Stomach (tissue), 9 donors: ENCODE data around the gene TNRC18. TPM values are rescaled to one million over a fixed set of nuclear protein-coding genes. Genes with fewer than 3 reads are reported as not detected.

Source experiments
- DNase-seq, 2 donors: peaks; one replicate each; pipeline versions ENCODE4 v3.0.0 to v3.0.0-alpha.2; 2013 to 2019
- H3K27ac ChIP-seq, 5 donors: fragments of 200-600 bp in 4 of 5; sonication (generic) in 4 of 5; one replicate each; pipeline ENCODE4 v1.5.1; 2013 to 2019; ENCODE audit warnings: mild to moderate bottlenecking in 1 of 5, moderate library complexity in 1 of 5
- H3K27me3 ChIP-seq, 3 donors: fragments of 200-600 bp; sonication (generic); one replicate each; pipeline ENCODE4 v1.5.1; 2017 to 2019; ENCODE audit warnings: mixed run types in 1 of 3
- H3K36me3 ChIP-seq, 4 donors: fragments of 200-600 bp; sonication (generic); 1 replicate in 3 of 4; 2 replicates in 1 of 4; pipeline ENCODE4 v1.5.1; 2016 to 2019
- H3K4me1 ChIP-seq, 4 donors: fragments of 200-600 bp; sonication (generic); one replicate each; pipeline ENCODE4 v1.5.1; 2016 to 2019
- H3K4me3 ChIP-seq, 4 donors: fragments of 200-600 bp; sonication (generic) in 3 of 4; one replicate each; pipeline ENCODE4 v1.5.1; 2016 to 2019; ENCODE audit warnings: mild to moderate bottlenecking in 1 of 4
- H3K9me3 ChIP-seq, 4 donors: fragments of 200-600 bp; sonication (generic); one replicate each; pipeline ENCODE4 v1.5.1; 2016 to 2019
- EP300 ChIP-seq: sonication (generic); formaldehyde crosslinking; IDR thresholded peaks from one replicate; pipeline ENCODE4 v1.6.1; 2017; ENCODE audit warnings: antibody characterized with exemption
- POLR2A ChIP-seq, 4 donors: fragments of 450-650 bp; IDR thresholded peaks; one replicate each; pipeline ENCODE4 v1.6.1; 2016; ENCODE audit warnings: antibody characterized with exemption in 4 of 4, control low read depth in 2 of 4, mild to moderate bottlenecking in 1 of 4, moderate library complexity in 1 of 4
- POLR2AphosphoS5 ChIP-seq, 3 donors: sonication (generic); formaldehyde crosslinking; IDR thresholded peaks; one replicate each; pipeline ENCODE4 v1.6.1; 2016; ENCODE audit warnings: antibody characterized with exemption in 3 of 3
- WGBS, 5 donors: extraction: QIAGEN DNeasy Blood & Tissue Kit in 3 of 5; methylation state at CpG; one replicate each; pipeline versions ENCODE4 v1.1.5 to v1.1.7; 2013 to 2018; 5-methylcytosine and 5-hydroxymethylcytosine counted together
- intact Hi-C: fragments of 100-400 bp; cut with DNase I; formaldehyde crosslinking; loops from one replicate; pipeline ENCODE4 v1.15.1; 2023; ENCODE audit warnings: low total_unique reads
- polyA plus RNA-seq, 3 donors: library from polyadenylated mRNA; stranded (reverse); fragments of 200-250 nt; gene quantifications; one replicate each; pipeline ENCODE4 v1.2.3, GENCODE V29; 2013
- total RNA-seq, 5 donors: library from RNA; depleted of rRNA; stranded (reverse); fragments of >200 nt; gene quantifications; one replicate each; pipeline versions ENCODE4 v1.1.0 to v1.2.3, GENCODE V29; 2014 to 2016
- TF ChIP-seq, protein P1 (sequence below), 7 experiments: fragments of 450-650 bp in 4 of 7; fragments of 200-600 bp in 3 of 7; sonication (generic) in 3 of 7; IDR thresholded peaks; one replicate each; pipeline ENCODE4 v1.5.1; 2016 to 2019; ENCODE audit warnings: antibody characterized with exemption in 7 of 7, control low read depth in 2 of 7, mild to moderate bottlenecking in 1 of 7
- donor health status: healthy with polysubstance abuse.
- donor health status: Bipolar disorder and iron deficiency.
- donor health status: healthy.

TNRC18 gene
- total and polyA plus RNA-seq, 8 donors: 8.5 to 463 (median 81.8) TPM

DNA sequence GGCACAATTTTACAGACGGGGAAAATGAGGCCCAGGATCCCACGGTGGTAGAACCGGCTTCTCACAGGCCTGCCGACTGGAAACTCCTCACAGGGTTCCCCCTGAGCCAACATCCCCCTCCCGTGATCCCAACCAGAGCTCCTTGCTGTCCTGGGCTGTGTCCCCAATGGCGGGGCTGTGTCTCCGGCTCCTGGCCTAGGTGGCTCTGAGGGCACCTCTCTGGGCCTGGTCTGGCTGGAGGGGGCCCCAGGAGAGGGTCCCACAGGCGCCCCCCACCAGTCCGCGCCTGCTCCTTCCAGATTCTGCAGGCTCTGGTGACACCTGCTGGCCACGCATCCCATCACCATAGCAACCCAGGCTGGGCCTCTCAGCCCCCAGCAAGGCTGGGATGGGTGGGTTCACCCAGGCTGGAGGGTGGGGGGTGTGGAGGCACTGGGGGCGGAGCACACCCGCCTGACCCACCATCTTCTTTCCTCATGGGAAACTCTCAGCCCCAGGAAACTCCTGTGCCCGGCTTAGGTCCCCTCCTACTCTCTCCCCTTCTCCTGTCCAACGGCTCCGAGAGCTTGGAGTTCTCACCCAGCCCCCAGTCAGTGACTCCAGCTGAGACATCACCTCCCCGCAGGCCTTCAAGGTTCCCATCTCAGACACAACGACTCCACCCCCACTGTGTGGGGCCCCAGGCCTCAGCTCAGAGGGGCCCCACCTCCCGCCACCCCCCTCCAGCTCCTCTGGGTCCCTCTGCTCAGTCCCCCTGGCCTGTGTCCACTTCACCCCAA, 27.1 kb upstream of the TNRC18 start:
- H3K36me3 ChIP-seq: no peaks in the 10 kb centered on the region
- peak; percentile 55 to 89 for DNase-seq
- 9 to 25% (median 18%) methylated on average over 12 to 19 of the region's 19 CpGs for WGBS, 5 donors
- no peak overlapping the region for H3K4me3 ChIP-seq
- no peaks in the 10 kb centered on the region for H3K27me3 ChIP-seq
- H3K4me1 ChIP-seq: peaks cover 4 to 23% (median 20%) of the 10 kb centered on the region in 4 donors
- H3K9me3 ChIP-seq: no peaks in the 10 kb centered on the region
- no peak overlapping the region for H3K27ac ChIP-seq
- TF ChIP-seq EP300 (no peak), POLR2AphosphoS5 (IDR thresholded peaks at IDR 0.05) (no peak), POLR2A (IDR thresholded peaks at IDR 0.05) (no peak)
- TF ChIP-seq, protein P1, sequence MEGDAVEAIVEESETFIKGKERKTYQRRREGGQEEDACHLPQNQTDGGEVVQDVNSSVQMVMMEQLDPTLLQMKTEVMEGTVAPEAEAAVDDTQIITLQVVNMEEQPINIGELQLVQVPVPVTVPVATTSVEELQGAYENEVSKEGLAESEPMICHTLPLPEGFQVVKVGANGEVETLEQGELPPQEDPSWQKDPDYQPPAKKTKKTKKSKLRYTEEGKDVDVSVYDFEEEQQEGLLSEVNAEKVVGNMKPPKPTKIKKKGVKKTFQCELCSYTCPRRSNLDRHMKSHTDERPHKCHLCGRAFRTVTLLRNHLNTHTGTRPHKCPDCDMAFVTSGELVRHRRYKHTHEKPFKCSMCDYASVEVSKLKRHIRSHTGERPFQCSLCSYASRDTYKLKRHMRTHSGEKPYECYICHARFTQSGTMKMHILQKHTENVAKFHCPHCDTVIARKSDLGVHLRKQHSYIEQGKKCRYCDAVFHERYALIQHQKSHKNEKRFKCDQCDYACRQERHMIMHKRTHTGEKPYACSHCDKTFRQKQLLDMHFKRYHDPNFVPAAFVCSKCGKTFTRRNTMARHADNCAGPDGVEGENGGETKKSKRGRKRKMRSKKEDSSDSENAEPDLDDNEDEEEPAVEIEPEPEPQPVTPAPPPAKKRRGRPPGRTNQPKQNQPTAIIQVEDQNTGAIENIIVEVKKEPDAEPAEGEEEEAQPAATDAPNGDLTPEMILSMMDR (IDR thresholded peaks at IDR 0.05): peak in 5 of 7 experiments; percentile 36 to 82 (median 54)
- intact Hi-C loops: loop anchor here (10.0 kb wide), 1 partner anchor 86 kb away; no protein-coding TSS in a partner anchor

DNA sequence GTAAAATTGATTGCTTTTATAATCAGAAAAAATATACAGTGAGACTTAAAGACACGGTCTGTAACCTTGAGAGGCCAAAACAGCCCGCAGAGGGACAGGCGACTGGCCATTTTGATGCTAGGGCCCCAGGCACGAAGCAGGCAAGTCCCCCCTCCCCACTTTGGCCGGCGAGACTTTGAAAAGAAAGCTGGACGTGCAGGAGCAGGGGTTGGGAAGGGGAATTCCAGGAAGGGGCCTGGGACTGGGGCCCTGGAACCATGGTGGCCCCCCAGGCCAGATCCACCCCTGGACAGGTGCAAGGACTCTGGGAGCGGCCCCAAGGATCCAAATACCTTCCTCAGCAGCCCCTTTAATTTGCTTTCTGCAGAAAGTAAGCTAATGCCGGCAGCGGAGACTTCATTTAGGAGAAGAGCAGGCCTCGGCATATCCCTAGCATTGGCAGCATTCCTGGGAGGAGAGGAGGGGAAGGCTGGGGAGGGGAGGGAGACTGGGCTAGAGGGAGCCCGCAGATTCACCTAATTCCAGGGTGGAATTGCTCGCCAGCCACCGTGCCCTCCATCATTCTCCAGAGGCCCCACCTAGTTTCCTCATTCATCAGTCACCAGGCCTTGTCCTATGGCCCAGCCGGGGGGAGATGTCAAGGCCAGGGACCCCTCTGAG, 24.9 kb upstream of the TNRC18 start:
- peaks cover 4 to 23% (median 20%) of the 10 kb centered on the region in 4 donors for H3K4me1 ChIP-seq
- intact Hi-C loops: no loop called here
- WGBS, 5 donors: 65 to 80% (median 73%) methylated on average over 15 of the region's 15 CpGs
- no peak overlapping the region for H3K4me3 ChIP-seq
- peak in 1 of 2 donors; percentile 74 for DNase-seq
- no peak overlapping the region for H3K27ac ChIP-seq
- no peaks in the 10 kb centered on the region for H3K9me3 ChIP-seq
- H3K36me3 ChIP-seq: no peaks in the 10 kb centered on the region
- no peak for TF ChIP-seq POLR2AphosphoS5 (IDR thresholded peaks at IDR 0.05)
- TF ChIP-seq POLR2A (IDR thresholded peaks at IDR 0.05): no peak
- TF ChIP-seq, protein P1 (IDR thresholded peaks at IDR 0.05): no peak
- no peak for TF ChIP-seq EP300
- no peaks in the 10 kb centered on the region for H3K27me3 ChIP-seq

DNA sequence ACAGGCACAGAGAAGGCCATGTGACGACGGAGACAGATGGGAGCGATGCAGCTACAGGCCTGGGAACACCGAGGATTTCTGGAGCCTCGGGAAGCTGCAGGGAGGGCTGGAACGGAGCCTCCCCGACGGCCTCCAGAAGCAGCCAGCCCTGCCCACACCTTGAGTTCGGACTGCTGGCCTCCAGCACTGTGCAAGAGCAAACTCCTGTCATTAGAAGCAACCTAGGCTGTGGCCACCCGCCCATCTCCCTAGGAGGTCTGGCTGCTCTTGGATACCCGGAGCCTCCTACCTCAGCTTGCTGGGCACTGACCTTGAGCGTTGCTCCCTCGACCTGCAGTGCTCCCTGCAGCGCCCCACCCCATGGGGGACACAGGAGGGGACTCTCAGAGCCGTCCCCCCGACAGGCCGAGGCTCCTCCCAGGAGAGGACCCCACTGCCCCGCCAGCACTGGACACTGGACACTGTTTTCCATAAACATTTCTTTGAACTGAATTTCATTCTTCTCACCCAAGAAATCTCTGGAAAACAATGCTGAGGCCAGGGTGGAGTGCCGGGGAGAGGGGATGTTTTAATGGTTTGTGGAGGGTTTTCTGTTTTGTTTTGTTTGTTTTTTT, 22.5 kb upstream of the TNRC18 start:
- Histone ChIP-seq H3K4me1 (peaks cover 4 to 17% (median 14%) of the 10 kb centered on the region in 4 donors), H3K27me3 (no peaks in the 10 kb centered on the region), H3K36me3 (no peaks in the 10 kb centered on the region), H3K9me3 (no peaks in the 10 kb centered on the region), H3K27ac (no peak overlapping the region), H3K4me3 (no peak overlapping the region)
- intact Hi-C loops: no loop called here
- TF ChIP-seq POLR2A (IDR thresholded peaks at IDR 0.05): no peak
- no peak for TF ChIP-seq EP300
- TF ChIP-seq, protein P1 (IDR thresholded peaks at IDR 0.05): no peak
- TF ChIP-seq POLR2AphosphoS5 (IDR thresholded peaks at IDR 0.05): no peak
- 30 to 60% (median 42%) methylated on average over 19 of the region's 19 CpGs for WGBS, 5 donors
- no peak for DNase-seq

DNA sequence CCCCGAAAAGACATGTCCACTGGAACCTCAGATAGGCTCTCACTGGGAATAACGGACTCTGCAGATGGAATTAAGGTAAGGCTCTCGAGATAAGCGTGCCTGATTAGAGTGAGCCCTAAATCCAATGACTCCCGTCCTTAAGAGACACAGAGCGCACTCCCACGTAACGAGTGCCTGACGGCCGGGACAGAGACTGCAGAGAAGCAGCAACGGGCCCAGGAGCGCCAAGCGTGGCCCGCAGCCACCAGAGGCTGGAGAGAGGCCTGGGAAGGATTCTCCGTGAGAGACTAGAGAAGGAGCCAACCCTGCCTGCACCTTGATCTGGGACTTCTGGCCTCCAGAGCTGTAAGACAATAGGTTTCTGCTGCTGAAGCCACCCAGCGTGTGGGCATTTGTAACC, 20.0 kb upstream of the TNRC18 start:
- Histone ChIP-seq H3K4me1 (peaks cover 0 to 9% (median 5%) of the 10 kb centered on the region in 4 donors), H3K4me3 (no peak overlapping the region), H3K36me3 (no peaks in the 10 kb centered on the region), H3K9me3 (no peaks in the 10 kb centered on the region), H3K27me3 (no peaks in the 10 kb centered on the region), H3K27ac (no peak overlapping the region)
- DNase-seq: no peak
- WGBS, 5 donors: 85 to 91% (median 88%) methylated on average over 16 of the region's 16 CpGs
- intact Hi-C loops: no loop called here
- TF ChIP-seq EP300 (no peak), POLR2AphosphoS5 (IDR thresholded peaks at IDR 0.05) (no peak), POLR2A (IDR thresholded peaks at IDR 0.05) (no peak)
- TF ChIP-seq, protein P1 (IDR thresholded peaks at IDR 0.05): no peak
